DND-41 (cell line): ENCODE data around the gene GTF2IRD1.

ENCODE experiments used
- CTCF ChIP-seq: IDR thresholded peaks from 2 replicates; pipeline ENCODE4 v1.5.1; 2012; ENCODE audit warnings: borderline replicate concordance, low read length, moderate library complexity, mild to moderate bottlenecking; ENCODE audit not compliant: poor library complexity, severe bottlenecking; ENCODE audit errors: extremely low read depth
- EZH2 ChIP-seq: IDR thresholded peaks from 3 replicates; pipeline ENCODE4 v1.6.1; 2012; ENCODE audit warnings: borderline replicate concordance, low read depth, mild to moderate bottlenecking, moderate library complexity, low read length, inconsistent platforms; ENCODE audit not compliant: severe bottlenecking

GRCh38 chr7:74457007-74457406, 3.3 kb downstream of the GTF2IRD1 start:
- TF ChIP-seq CTCF (no peak), EZH2 (no peak)
